NB4 (cell line): ENCODE results near the gene IGFL1.
A peak's percentile ranks its signal among the peaks of the same experiment; 100 is the strongest.
"Not testable (repeated sequence)": the region's sequence is repeated elsewhere in the genome, so short reads cannot be mapped to it uniquely, and the experiment has no call there.

ENCODE experiments used
- DNase-seq: peaks from one replicate; pipeline ENCODE4 v3.0.0; 2010; ENCODE audit warnings: low read depth
- H3K4me3 ChIP-seq: one replicate; pipeline ENCODE4 v1.5.1; 2011; ENCODE audit warnings: mild to moderate bottlenecking, low read depth, low read length, moderate library complexity
- CTCF ChIP-seq: IDR thresholded peaks from one replicate; pipeline ENCODE4 v1.5.1; 2012; ENCODE audit warnings: low read depth, low read length
- MAX ChIP-seq: IDR thresholded peaks from 2 replicates; pipeline ENCODE4 v1.6.1; 2011; ENCODE audit warnings: low read depth, low read length
- MYC ChIP-seq: IDR thresholded peaks from 2 replicates; pipeline ENCODE4 v1.6.1; 2011; ENCODE audit warnings: low read depth, low read length
- POLR2A ChIP-seq: IDR thresholded peaks from 2 replicates; pipeline ENCODE4 v1.6.1; 2011; ENCODE audit warnings: mild to moderate bottlenecking; ENCODE audit not compliant: insufficient read length; ENCODE audit errors: extremely low read depth

The IGFL1 gene

DNA sequence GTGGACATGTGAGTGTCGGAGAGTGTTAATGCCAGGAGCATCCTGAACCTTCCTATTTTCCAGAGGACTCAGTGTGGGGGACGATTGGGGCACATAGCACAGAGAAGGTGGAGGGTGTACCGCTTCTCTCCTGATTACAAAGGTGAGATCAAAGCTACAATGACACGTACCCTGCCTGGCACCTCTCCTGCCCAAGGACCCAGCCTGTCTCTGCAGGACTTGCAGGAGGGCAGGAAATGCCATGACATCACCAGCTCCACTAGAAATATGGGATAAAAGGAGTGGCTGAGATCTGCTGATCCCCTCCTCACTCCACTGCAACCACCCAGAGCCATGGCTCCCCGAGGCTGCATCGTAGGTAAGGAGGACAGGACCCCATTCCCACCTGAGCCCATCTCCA is at the start of gene IGFL1:
Gene IGFL1 (plus strand): TSS at position 301 of the 400 bp plus-strand sequence. CDS start 33 bp downstream, at position 334.
- DNase-seq, result no peak
- TF ChIP-seq CTCF (no peak), POLR2A (no peak), MAX (no peak), MYC (no peak)

DNA sequence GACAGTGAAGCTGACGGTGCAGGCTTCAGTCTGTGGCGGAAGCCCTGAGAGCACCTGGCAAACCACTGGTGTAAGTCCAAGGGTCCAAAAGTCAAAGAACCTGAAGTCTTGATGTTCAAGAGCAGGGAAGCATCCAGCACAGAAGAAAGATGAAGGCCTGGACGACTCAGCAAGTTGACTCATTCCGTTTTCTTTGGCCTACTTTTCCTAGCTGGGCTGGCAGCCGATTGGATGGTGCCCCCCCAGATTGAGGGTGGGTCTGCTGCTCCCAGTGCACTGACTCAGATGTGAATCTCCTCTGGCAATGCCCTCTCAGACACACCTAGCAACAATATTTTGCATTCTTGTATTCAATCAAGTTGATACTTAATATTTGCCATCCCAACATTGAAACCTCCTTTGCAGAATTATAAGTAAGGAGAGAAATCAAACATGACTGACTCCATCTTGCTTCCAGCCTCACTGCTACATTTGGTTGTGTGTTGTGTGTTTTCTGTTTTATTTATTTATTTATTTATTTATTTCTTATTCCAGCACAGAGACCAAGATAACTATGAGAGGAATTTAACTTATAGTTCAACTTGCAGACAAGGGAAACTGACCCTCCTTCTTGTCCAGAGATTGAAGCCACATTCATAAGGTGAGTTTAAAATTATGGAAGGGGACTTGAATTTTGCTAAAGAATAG is 48.7 kb upstream of the IGFL1 start:
- no peak overlapping the region for H3K4me3 ChIP-seq
- TF ChIP-seq MAX, result no peak
- no peak for TF ChIP-seq CTCF
- no peak for TF ChIP-seq MYC
- no peak for TF ChIP-seq POLR2A
- DNase-seq, result no peak

More for the DNA sequence above, at the start of gene IGFL1:
- no peak within 1 kb of the TSS for H3K4me3 ChIP-seq

DNA sequence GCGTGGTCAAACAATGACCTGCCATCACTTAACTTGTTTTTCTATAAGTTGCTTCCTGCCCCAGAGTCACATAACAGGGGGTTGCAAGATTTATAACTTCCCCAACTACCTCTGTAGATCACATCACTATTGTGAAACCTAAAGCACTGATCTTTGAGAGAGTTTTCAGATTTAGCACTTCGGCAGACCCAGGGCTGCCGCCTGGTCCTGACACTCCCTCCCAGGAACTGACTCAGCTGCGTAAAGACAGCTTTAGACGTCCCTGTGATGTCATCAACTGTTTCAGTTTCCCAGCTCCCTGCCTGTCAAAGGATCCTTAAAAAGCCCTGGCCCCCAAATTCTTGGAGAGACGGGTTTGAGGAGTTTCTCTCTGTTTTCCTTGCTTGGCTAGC is 48.2 kb upstream of the IGFL1 start:
- DNase-seq, result peak; percentile 61
- no peak overlapping the region for H3K4me3 ChIP-seq
- TF ChIP-seq MAX (no peak), MYC (0 out of 2 replicates have a peak, but pooled peaks have one; percentile 17)

- no peak for TF ChIP-seq CTCF
- TF ChIP-seq MAX, result no peak
- TF ChIP-seq POLR2A, result no peak
- TF ChIP-seq MYC, result no peak
Observed at GRCh38 chr19:46182476-46182875, 47.1 kb upstream of the IGFL1 start.

DNA sequence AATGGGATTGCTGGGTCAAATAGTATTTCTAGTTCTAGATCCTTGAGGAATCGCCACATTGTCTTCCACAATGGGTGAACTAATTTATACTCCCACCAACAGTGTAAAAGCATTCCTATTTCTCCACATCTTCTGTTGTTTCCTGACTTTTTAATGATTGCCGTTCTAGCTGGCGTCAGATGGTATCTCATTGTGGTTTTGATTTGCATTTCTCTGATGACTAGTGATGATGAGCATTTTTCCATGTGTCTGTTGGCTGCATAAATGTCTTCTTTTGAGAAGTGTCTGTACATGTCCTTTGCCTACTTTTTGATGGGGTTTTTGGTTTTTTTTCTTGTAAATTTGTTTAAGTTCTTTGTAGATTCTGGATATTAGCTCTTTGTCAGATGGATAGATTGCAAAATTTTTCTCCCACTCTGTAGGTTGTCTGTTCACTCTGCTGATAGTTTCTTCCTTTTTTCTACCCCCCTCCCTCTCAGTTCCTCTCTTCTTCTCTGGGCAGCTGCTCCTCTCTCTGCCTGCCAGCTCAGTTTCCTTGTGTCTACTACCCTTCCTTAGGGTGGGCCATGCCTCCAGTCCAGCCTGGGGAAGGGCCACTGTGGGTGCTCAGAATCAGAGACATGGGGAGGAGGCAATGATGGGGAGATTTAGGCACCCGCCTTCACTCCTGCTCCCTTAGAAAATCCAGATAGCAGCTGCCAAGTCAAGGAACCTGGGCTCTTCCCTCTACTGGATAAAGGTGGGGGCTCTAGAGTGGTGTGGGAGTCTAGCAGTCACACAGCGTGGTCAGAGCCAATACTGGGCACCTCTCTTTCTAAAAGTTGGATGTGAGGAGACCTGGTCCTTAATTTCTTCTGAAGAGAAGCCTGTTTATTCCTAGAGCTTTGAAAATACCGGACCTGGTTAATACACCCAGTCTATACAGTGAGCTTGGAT is 44.5 kb upstream of the IGFL1 start:
- H3K4me3 ChIP-seq, result not testable (repeated sequence)
- DNase-seq, result peak; percentile 43

More at GRCh38 chr19:46182476-46182875, 47.1 kb upstream of the IGFL1 start:
- no peak for DNase-seq
- H3K4me3 ChIP-seq, result no peak overlapping the region

GRCh38 chr19:46186101-46186716 is 43.3 kb upstream of the IGFL1 start:
- DNase-seq, result no peak
- TF ChIP-seq POLR2A (no peak), MAX (no peak), MYC (no peak), CTCF (no peak)
- no peak overlapping the region for H3K4me3 ChIP-seq
